GM23338 (cell line): ENCODE data around the gene SBF2.

Experiments
- CREB1 ChIP-seq: fragments of 250-450 bp; sonication (Bioruptor Pico); IDR thresholded peaks from 2 replicates; pipeline ENCODE4 v1.5.0; 2020; ENCODE audit warnings: low read depth, mild to moderate bottlenecking, moderate library complexity
- CTCF ChIP-seq, 2 experiments: fragments of 200-600 bp in 1 of 2; sonication (generic) in 1 of 2; conservative IDR thresholded peaks; 2 replicates each; pipeline versions ENCODE4 v1.5.1 to v1.6.1; 2016 to 2017; ENCODE audit warnings: antibody characterized with exemption in 2 of 2, low read depth in 2 of 2, mild to moderate bottlenecking in 2 of 2, moderate library complexity in 1 of 2
- EZH2 ChIP-seq: fragments of 200-600 bp; sonication (generic); IDR thresholded peaks from one replicate; pipeline ENCODE4 v1.8.0; 2017; ENCODE audit warnings: antibody characterized with exemption, mild to moderate bottlenecking, low read depth; ENCODE audit not compliant: unreplicated experiment
- EZH2phosphoT487 ChIP-seq: fragments of 200-600 bp; sonication (generic); IDR thresholded peaks from one replicate; pipeline ENCODE4 v1.8.1; 2018; ENCODE audit warnings: antibody characterized with exemption; ENCODE audit not compliant: unreplicated experiment
- JUNB ChIP-seq: IDR thresholded peaks from one replicate; pipeline ENCODE4 v1.6.1; 2016; ENCODE audit warnings: antibody characterized with exemption; ENCODE audit not compliant: unreplicated experiment
- NANOG ChIP-seq: IDR thresholded peaks from 2 replicates; pipeline ENCODE4 v1.6.1; 2016; ENCODE audit warnings: antibody characterized with exemption, borderline replicate concordance
- POLR2AphosphoS5 ChIP-seq: IDR thresholded peaks from 2 replicates; pipeline ENCODE4 v1.6.1; 2016; ENCODE audit warnings: antibody characterized with exemption, low read depth
- STAT1 ChIP-seq: IDR thresholded peaks from one replicate; pipeline ENCODE4 v1.6.1; 2016; ENCODE audit warnings: antibody characterized with exemption; ENCODE audit not compliant: unreplicated experiment
- ZNF114 ChIP-seq: fragments of 250-450 bp; sonication (Bioruptor Pico); IDR thresholded peaks from 2 replicates; pipeline ENCODE4 v1.5.0; 2020; ENCODE audit warnings: mild to moderate bottlenecking, moderate library complexity
- ZNF331 ChIP-seq: fragments of 250-450 bp; sonication (Bioruptor Pico); IDR thresholded peaks from 2 replicates; pipeline ENCODE4 v1.5.0; 2020; ENCODE audit warnings: low read depth, mild to moderate bottlenecking, moderate library complexity
- TF ChIP-seq, protein P1 (sequence below): IDR thresholded peaks from 2 replicates; pipeline ENCODE4 v1.6.1; 2016; ENCODE audit warnings: antibody characterized with exemption
- TF ChIP-seq, protein P2 (sequence below): IDR thresholded peaks from one replicate; pipeline ENCODE4 v1.6.1; 2018; ENCODE audit warnings: antibody characterized with exemption; ENCODE audit not compliant: unreplicated experiment
- TF ChIP-seq, protein P3 (sequence below): fragments of 250-450 bp; sonication (Bioruptor Pico); IDR thresholded peaks from 2 replicates; pipeline ENCODE4 v1.5.0; 2020; ENCODE audit warnings: mild to moderate bottlenecking, moderate library complexity

- TF ChIP-seq, protein P1, sequence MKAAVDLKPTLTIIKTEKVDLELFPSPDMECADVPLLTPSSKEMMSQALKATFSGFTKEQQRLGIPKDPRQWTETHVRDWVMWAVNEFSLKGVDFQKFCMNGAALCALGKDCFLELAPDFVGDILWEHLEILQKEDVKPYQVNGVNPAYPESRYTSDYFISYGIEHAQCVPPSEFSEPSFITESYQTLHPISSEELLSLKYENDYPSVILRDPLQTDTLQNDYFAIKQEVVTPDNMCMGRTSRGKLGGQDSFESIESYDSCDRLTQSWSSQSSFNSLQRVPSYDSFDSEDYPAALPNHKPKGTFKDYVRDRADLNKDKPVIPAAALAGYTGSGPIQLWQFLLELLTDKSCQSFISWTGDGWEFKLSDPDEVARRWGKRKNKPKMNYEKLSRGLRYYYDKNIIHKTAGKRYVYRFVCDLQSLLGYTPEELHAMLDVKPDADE: no peak
- no peak for TF ChIP-seq CTCF (conservative IDR thresholded peaks at IDR 0.05; ENCODE audit: low read depth in 2 of 2)
- TF ChIP-seq EZH2phosphoT487: no peak
- TF ChIP-seq POLR2AphosphoS5: no peak
- no peak for TF ChIP-seq CREB1 (CRISPR knock-in tag)
- TF ChIP-seq EZH2: no peak
- TF ChIP-seq, protein P2, sequence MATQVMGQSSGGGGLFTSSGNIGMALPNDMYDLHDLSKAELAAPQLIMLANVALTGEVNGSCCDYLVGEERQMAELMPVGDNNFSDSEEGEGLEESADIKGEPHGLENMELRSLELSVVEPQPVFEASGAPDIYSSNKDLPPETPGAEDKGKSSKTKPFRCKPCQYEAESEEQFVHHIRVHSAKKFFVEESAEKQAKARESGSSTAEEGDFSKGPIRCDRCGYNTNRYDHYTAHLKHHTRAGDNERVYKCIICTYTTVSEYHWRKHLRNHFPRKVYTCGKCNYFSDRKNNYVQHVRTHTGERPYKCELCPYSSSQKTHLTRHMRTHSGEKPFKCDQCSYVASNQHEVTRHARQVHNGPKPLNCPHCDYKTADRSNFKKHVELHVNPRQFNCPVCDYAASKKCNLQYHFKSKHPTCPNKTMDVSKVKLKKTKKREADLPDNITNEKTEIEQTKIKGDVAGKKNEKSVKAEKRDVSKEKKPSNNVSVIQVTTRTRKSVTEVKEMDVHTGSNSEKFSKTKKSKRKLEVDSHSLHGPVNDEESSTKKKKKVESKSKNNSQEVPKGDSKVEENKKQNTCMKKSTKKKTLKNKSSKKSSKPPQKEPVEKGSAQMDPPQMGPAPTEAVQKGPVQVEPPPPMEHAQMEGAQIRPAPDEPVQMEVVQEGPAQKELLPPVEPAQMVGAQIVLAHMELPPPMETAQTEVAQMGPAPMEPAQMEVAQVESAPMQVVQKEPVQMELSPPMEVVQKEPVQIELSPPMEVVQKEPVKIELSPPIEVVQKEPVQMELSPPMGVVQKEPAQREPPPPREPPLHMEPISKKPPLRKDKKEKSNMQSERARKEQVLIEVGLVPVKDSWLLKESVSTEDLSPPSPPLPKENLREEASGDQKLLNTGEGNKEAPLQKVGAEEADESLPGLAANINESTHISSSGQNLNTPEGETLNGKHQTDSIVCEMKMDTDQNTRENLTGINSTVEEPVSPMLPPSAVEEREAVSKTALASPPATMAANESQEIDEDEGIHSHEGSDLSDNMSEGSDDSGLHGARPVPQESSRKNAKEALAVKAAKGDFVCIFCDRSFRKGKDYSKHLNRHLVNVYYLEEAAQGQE: no peak
- TF ChIP-seq ZNF114 (CRISPR knock-in tag): no peak
- TF ChIP-seq NANOG: no peak
- no peak for TF ChIP-seq STAT1
- TF ChIP-seq JUNB: no peak
- TF ChIP-seq ZNF331: no peak
- TF ChIP-seq, protein P3, sequence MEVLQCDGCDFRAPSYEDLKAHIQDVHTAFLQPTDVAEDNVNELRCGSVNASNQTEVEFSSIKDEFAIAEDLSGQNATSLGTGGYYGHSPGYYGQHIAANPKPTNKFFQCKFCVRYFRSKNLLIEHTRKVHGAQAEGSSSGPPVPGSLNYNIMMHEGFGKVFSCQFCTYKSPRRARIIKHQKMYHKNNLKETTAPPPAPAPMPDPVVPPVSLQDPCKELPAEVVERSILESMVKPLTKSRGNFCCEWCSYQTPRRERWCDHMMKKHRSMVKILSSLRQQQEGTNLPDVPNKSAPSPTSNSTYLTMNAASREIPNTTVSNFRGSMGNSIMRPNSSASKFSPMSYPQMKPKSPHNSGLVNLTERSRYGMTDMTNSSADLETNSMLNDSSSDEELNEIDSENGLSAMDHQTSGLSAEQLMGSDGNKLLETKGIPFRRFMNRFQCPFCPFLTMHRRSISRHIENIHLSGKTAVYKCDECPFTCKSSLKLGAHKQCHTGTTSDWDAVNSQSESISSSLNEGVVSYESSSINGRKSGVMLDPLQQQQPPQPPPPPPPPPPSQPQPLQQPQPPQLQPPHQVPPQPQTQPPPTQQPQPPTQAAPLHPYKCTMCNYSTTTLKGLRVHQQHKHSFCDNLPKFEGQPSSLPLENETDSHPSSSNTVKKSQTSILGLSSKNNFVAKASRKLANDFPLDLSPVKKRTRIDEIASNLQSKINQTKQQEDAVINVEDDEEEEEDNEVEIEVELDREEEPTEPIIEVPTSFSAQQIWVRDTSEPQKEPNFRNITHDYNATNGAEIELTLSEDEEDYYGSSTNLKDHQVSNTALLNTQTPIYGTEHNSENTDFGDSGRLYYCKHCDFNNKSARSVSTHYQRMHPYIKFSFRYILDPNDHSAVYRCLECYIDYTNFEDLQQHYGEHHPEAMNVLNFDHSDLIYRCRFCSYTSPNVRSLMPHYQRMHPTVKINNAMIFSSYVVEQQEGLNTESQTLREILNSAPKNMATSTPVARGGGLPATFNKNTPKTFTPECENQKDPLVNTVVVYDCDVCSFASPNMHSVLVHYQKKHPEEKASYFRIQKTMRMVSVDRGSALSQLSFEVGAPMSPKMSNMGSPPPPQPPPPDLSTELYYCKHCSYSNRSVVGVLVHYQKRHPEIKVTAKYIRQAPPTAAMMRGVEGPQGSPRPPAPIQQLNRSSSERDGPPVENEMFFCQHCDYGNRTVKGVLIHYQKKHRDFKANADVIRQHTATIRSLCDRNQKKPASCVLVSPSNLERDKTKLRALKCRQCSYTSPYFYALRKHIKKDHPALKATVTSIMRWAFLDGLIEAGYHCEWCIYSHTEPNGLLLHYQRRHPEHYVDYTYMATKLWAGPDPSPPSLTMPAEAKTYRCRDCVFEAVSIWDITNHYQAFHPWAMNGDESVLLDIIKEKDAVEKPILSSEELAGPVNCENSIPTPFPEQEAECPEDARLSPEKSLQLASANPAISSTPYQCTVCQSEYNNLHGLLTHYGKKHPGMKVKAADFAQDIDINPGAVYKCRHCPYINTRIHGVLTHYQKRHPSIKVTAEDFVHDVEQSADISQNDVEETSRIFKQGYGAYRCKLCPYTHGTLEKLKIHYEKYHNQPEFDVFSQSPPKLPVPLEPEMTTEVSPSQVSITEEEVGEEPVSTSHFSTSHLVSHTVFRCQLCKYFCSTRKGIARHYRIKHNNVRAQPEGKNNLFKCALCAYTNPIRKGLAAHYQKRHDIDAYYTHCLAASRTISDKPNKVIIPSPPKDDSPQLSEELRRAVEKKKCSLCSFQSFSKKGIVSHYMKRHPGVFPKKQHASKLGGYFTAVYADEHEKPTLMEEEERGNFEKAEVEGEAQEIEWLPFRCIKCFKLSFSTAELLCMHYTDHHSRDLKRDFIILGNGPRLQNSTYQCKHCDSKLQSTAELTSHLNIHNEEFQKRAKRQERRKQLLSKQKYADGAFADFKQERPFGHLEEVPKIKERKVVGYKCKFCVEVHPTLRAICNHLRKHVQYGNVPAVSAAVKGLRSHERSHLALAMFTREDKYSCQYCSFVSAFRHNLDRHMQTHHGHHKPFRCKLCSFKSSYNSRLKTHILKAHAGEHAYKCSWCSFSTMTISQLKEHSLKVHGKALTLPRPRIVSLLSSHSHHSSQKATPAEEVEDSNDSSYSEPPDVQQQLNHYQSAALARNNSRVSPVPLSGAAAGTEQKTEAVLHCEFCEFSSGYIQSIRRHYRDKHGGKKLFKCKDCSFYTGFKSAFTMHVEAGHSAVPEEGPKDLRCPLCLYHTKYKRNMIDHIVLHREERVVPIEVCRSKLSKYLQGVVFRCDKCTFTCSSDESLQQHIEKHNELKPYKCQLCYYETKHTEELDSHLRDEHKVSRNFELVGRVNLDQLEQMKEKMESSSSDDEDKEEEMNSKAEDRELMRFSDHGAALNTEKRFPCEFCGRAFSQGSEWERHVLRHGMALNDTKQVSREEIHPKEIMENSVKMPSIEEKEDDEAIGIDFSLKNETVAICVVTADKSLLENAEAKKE (CRISPR knock-in tag): no peak
Measured at GRCh38 chr11:9769621-9770020, 524.4 kb downstream of the SBF2 start.
